Amniotic epithelial cell (primary cell): ENCODE data around the gene ANKRD55.
"Not testable (repeated sequence)": the region's sequence is repeated elsewhere in the genome, so short reads cannot be mapped to it uniquely, and the experiment has no call there.

Experiments used
- DNase-seq: peaks from one replicate; pipeline ENCODE4 v3.0.0-alpha.2; 2010; ENCODE audit warnings: low read depth

Gene ANKRD55

DNA sequence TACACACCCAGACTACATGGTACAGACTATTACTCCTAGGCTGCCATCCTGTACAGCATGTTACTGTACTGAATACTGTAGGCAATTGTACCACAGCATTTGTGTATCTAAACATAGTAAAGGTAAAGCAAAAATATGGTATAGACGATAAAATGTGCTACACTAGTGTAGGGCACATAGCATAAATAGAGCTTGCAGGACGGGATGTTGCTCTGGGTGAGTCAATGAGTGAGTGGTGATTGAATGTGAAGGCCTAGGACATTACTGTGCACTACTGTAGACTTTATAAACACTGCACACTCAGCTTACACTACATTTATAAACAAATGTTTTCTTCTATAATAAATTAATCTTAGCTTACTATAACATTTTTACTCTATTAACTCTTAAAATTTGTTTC is 25.6 kb downstream of the ANKRD55 start:
- DNase-seq: peak; percentile 36

DNA sequence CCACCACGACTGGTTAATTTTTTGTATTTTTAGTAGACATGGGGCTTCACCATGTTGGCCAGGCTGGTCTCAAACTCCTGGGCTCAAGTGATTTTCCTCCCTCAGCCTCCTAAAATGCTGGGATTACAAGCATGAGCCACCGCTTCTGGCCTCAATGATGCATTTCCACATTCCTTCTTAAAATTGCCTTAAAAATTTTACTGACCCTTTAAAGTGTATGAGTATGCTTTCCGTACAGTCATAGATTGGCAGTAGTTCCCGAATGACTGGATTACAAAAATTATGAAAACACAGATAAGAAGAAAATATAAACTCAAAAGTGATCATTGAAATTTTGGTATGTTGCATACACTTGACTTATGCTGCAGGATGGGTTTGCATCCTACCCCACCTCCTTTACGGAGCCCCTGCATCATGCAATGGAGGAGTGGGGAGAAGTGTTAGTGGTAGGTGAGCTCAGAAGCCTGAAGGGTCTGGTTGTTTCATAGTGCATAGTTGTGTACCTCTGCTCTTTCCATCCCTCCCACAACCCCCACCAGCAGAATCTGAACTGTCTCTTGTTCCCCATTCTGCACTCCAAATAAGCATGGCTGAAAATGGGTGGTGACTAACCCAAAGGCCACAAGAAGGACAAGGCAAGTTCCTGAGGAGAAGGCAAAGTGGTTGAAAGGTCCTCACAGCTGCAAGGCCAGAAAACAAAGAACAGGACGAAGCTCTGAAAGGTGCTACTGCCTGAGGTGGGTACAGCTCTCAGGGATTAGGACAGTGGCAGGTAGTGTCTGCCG is 26.8 kb downstream of the ANKRD55 start:
- peak; percentile 59 for DNase-seq

DNA sequence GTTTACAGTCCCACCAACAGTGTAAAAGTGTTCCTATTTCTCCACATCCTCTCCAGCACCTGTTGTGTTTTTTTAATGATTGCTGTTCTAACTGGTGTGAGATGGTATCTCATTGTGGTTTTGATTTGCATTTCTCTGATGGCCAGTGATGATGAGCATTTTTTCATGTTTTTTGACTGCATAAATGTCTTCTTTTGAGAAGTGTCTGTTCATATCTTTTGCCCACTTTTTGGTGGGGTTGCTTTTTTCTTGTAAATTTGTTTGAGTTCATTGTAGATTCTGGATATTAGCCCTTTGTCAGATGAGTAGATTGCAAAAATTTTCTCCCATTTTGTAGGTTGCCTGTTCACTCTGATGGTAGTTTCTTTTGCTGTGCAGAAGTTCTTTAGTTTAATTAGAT is 29.2 kb downstream of the ANKRD55 start:
- DNase-seq: not testable (repeated sequence)

DNA sequence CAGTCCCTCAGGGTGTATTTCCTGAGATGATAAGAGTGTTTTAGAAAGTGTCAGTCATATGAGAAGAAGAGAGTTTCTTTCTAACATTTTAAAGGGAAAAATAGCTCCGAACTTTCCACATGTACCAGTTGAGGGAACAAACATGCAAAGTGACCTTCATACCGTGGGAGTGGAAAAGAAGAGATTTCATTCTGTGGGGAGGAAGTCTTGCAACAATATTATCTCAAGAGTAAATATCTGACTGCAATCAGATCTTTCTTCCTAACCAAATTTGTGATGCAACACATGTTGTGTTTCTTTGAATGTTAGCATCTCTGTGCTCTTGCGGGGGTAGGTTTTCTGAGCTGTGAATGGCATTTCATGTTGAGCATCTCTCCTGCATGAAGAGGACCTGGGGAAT is 30.6 kb downstream of the ANKRD55 start:
- peak; percentile 96 for DNase-seq

DNA sequence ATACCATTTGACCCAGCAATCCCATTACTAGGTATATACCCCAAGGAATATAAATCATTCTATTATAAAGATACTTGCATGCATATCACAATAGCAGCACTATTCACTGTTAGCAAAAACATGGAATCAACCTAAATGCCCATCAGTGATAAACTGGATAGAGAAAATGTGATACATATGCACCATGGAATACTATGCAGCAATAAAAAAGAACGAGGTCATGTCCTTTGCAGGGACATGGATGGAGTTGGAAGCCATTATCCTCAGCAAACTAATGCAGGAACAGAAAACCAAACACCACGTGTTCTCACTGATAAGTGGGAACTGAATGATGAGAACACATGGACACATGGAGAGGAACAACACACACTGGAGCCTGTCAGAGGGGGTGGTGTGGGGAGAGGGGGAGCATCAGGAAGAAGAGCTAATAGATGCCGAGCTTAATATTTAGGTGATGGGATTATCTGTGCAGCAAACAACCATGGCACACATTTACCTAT is 31.3 kb downstream of the ANKRD55 start:
- DNase-seq: not testable (repeated sequence)

DNA sequence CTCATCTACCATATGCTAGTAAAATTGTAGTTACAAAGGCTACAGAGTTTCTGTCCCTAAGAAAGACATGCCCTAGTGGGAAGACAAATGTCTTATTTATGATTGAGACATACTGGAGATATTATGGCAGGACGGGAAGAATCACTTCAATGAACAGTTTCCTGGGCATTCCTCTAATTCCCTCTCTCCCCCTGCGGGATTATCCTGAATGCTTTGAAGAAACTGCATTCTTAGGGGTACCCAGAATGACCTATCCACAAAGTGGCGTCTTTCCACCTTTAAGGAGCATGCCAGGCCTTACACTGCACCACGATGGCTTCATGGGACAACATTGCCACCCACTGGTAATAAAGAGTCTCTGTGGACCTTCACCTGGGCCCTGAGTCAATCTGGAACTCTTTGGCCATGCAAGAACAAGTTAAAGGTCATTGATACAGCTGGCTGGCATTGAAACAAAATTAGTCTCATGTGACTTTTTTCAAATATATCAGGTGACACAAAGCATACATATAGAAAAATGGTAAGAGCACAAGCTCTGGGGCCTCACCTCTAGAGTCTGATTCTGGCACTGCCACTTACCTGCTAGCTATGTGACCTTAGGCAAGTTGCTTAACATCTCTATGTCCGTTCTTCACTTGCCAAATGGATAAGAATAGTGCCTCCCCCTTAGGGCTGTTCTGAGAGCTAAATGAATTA is 32.0 kb downstream of the ANKRD55 start:
- DNase-seq: peak; percentile 83

DNA sequence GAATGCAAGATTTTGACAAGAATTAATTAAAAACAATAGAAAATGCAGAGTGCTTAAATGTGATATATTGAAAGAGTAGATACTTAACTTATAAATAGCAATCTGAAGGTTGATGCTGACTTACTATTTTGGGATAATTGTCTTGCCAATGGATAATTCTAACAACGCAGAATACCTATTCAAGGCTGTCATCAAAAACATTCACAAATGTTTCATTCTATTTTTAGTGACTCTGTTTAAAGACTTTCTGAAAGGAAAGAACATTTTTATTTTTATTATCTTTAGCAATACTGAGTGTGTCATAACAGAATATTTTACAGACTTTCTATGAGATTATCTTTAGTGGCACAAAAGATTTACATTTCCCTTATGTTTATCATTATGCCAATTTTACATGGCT is 38.1 kb downstream of the ANKRD55 start:
- DNase-seq: no peak

DNA sequence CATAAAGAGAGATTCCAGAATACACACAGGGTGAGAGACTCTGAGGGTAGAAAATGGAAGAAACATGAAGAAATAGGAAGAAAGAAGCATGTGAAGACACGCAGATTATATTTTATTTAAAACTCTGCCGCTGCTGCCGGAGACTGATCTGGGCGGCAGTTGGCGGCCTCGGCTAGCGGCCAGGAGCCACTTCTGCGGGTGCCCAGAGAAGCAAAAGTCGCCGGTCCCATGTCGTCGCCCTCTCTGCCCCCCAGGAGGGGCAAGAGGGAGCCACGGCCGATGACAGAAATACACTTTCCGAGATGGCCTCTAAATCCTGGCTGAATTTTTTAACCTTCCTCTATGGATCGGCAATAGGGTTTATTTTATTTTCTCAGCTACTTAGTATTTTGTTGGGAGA is 40.9 kb downstream of the ANKRD55 start:
- DNase-seq: no peak

DNA sequence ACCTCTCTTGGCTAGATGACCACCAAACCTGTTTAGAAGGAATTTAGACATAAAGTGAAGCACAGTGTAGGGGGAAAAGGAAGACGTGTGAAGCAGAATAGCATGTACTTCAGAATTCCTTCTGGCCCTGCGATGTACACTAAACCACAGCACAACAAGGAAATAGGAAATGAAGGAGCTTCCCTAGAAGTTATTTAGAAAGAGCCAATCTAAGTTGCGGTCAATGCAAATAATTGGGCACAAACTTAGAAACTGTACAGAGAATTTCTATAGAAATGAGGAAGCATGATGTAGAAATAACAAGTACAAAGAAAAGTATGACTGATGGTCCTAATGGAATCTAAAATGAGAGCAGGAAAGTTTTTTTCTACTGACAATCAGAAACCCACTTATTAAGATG is 41.5 kb downstream of the ANKRD55 start:
- no peak for DNase-seq

DNA sequence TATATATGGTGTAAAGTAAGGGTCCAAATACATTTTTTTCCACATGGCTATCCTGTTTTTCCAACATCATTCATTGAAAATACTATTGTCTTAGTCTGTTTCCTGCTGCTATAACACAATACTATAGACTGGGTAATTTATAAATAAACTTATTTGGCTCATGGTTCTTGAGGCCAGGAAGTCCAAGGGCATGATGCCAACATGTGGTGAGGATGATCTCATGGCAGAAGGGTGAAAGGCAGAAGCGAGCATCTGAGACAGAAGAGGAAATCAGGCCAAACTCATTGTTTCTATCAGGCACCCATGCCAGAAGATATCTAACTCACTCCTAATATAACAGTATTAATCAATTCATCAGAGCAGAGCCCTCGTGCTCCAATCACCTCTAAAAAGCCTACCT is 42.6 kb downstream of the ANKRD55 start:
- peak; percentile 77 for DNase-seq

DNA sequence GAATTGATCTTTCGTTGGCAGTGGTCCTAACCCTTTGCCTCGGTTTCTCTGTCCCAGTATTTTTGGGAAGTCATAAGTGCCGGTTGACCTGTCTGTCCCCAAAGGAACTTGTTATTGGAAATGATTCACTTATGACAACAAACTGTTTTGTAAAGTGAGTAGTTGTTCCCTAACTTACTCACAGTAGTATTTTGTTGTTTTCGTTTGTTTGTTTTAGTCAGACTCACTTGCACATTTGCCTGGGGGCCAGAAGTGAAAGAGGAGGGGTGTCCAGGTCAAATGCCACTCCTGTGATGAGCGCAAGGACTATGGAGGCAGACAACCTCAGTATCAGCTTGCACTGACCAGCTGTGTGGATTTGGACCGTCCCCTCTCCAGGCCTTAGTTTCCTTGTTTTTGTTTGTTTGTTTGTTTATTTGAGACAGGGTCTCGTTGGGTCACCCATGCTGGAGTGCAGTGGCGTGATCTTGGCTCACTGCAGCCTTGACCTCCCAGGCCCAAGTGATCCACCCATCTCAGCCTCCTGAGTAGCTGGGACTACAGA is 47.3 kb downstream of the ANKRD55 start:
- no peak for DNase-seq

DNA sequence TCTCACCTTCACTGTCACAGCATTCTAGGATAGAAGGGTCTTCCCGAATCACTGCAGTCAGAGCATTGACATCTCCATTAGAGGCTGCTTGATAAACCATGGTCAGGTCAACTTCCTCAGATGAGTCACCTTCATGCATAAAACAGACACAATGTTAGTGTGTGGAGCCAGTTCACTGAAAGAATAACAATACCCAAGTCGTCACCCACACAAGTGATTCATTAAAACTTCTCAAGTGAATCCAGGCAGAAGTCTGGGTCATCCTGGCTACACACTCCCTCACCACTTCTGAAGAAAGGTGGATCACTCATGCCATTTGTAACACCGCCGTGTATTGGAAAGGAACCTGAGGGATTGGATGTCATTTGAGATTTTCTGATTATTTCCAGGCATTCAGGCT is 49.6 kb downstream of the ANKRD55 start:
- peak; percentile 93 for DNase-seq

DNA sequence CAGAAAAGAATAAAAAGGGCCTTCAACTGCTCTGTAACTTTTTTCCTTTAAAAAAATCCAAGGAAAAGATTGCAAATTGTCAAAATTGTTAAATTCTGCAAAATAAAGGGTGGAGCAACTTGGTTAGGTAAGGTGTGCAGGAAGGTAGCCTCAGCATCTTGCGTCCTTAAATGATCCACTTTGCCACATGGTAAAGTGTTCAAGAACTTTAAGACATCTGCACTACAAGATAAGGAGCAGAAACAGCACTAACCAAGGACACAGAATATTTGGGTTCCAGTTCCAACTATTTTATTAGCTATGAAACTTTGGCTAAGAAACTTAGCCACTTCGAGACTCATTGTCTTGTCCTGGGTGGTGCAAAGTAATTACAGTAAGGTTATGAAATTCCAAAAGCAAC is 53.7 kb downstream of the ANKRD55 start:
- DNase-seq: no peak

DNA sequence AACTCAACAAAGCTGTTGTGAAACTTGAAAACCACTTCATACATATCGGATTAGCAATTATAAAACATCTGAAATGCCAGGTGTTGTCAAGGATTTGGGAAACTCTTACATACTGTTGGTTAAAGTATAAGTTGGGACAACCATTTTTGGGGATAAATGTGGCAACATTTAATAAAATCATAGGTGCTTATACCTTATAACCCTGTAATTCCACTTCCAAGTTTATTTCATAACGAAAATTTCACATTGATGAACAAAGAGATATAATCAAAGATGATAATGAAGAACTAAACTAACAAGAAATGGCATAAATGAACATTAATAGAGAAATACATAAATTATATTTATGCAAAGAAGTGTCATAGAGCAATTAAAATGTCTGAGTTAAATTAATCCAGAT is 54.3 kb downstream of the ANKRD55 start:
- no peak for DNase-seq

DNA sequence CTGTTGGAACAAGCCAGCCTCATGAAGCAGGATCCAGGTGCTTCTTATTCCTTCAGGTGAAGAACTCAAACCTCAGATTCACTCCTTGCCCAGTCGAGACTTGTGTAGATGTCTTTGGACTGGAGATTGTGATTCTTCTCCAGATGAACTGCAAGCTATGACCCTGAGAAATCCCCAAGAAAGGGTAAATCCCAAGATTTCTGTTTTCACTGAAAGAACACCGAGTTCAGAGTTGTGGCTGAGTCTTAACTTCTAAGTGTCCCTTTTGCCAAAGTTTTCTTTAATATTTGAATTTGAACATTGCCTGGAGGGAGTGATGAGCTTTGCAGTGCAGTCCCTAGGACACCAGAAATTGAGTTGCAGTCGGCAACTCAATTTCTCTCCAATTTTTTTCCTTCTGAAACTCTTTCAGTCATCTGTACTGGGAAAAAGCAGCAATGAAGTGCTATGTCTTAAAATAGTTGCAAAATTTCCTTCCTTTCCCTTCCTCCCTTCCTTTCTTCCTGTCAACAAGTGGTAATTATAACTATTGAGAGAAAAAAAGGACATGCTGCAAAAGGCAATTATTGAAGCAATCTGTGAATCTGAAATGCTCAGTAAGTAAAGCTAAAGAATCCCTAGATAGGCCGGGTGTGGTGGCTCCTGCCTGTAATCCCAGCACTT is 56.1 kb downstream of the ANKRD55 start:
- no peak for DNase-seq

DNA sequence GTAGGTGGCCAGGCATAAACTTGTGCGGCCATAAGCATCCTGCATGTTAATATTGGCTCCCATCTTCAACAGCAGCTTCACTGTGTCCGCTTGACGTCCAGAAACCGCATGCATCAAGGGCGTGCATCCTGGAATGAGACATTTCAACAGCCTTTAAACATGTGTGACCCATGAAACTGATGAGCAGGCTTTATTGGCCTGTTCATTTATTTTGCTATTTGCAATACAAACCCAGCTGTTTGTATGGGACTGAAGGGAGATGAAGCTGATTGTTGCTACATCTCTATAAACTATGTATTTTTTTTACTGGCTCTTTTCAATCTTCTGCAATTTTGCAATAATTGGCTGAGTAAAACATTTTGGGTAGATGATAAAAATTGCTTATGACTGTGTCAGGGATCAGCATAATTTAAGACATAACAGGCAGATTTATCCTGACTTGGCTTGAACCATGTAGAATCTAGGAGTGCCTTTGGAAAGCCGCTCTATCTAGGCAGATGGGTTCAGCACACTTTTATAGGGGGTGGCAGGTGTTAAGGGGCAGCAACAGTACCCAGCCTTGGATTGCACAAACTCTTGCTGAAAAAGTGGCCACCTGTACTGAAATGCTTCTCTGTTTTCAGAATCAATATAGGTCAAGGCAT is 56.9 kb downstream of the ANKRD55 start:
- DNase-seq: peak; percentile 72

DNA sequence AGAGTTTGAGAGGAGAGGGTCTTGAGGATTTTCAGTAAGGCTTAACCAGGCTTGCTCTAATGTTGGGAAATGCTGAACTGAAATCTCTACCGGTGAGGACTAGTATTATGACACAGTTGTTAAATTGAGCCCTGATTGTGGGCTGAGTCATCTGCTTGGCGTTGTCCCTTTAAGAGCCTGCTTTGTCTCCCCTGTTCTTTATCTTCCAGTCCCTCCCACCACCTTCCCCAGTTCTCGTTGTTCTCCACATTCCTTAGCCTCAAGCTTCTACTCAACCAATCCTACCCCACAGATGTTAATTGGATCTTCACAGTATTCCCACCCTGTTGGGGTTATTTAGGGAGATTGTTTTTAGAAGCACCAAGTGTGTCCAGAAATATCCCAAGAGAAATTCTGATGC is 57.6 kb downstream of the ANKRD55 start:
- peak; percentile 92 for DNase-seq

DNA sequence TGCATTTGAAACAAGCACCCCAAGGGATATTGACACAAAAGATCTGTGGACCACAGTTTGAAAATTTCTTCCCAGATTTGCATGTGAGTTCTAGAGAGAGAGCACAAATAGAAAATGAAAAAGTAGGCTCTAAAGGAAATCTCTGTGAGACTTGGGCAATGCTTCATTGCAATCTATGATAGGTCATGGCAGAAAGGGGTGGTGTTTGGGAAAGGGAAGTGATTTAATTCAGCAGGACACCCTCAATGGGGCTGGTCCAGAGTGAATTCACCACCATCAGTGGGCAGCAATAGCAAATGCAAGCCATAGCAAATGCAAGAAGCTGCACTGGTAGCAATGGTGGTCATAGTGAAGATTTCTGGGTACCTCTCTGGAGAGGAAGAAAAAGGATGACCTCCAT is 58.1 kb downstream of the ANKRD55 start:
- no peak for DNase-seq

DNA sequence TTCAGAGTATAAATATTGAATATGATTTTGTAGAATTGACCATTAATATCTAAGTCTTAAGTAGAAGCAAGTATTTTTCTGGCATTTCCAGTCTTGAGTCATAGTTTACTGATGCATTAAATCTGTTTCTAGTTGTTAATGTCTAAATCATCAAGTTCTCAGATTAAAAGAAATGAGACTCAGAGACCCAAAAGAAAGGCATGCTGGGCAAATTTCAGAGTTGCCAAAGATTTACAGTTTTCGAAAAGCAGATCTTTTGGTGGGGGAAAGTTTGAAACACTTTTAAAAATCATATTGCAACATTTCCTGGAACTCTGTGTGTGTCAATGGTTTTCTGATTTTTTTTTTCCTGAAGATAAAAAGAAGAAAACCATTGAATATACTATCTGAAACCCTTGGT is 60.9 kb downstream of the ANKRD55 start:
- peak; percentile 77 for DNase-seq

DNA sequence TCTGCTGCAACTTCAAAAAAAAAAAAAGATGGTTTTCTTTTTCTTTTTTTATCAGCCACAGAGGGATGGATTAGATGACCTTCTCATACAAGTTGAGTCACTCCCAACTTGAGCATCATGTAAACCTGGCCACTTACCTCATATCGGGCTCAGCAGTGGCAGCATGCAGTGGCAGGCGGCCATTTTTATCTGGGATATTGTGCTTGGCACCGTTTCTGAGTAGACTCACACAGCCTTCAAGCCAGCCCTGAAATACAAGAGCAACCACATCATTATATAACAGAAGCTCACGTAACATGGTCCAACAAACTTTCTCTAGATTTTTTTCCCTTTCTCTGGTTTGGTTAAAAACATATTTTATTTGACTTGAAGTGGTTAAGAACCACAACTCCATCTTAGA is 62.6 kb downstream of the ANKRD55 start:
- peak; percentile 14 for DNase-seq

DNA sequence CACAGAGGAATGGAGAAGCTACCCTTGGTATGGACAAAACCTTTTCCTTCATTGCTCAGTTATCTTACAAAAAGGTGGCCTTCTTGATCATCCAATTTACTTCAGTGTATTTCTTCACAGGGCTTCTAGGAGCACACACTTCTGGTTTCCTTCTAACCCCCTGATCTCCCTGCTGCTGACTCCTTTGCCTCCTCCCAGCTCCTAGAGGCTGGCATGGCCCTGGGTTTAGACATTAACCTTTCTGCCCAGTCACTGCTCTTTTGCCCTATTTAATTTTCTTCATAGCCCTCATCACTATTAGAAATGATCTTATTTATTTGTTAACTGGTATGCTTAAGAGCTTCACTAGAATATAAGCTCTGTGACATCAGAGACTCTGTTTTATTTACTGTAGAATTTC is 63.2 kb downstream of the ANKRD55 start:
- no peak for DNase-seq

DNA sequence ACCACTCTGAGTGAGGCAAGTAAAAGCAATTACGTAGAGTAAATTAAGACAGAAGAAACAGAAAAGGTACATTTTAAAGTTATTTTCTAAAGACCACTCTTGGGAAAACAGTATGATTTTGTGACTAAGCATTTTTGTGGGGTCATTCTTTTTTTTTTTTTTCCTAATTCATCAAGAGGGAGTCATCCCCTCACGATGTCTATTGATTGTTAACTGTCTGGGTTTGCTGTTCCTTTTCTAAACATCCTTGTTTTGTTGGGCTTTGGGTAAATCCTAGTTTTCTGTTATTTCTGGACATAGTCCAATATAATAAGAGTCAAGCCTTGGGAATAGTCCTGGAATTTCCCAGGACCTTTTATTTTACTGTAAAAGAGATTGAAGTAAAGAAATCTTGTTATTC is 63.8 kb downstream of the ANKRD55 start:
- no peak for DNase-seq
